GM18508 (cell line): ENCODE measurements around the gene SV2B.
"Not testable (repeated sequence)": the region's sequence is repeated elsewhere in the genome, so short reads cannot be mapped to it uniquely, and the experiment has no call there.

Experiments
- ATAC-seq: cut with Tn5 transposase; IDR thresholded peaks from one replicate; pipeline ENCODE4 v1.9.1; 2021; ENCODE audit warnings: moderate number of reproducible peaks; ENCODE audit not compliant: insufficient read depth, unreplicated experiment

SV2B gene, protein sequence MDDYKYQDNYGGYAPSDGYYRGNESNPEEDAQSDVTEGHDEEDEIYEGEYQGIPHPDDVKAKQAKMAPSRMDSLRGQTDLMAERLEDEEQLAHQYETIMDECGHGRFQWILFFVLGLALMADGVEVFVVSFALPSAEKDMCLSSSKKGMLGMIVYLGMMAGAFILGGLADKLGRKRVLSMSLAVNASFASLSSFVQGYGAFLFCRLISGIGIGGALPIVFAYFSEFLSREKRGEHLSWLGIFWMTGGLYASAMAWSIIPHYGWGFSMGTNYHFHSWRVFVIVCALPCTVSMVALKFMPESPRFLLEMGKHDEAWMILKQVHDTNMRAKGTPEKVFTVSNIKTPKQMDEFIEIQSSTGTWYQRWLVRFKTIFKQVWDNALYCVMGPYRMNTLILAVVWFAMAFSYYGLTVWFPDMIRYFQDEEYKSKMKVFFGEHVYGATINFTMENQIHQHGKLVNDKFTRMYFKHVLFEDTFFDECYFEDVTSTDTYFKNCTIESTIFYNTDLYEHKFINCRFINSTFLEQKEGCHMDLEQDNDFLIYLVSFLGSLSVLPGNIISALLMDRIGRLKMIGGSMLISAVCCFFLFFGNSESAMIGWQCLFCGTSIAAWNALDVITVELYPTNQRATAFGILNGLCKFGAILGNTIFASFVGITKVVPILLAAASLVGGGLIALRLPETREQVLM

DNA sequence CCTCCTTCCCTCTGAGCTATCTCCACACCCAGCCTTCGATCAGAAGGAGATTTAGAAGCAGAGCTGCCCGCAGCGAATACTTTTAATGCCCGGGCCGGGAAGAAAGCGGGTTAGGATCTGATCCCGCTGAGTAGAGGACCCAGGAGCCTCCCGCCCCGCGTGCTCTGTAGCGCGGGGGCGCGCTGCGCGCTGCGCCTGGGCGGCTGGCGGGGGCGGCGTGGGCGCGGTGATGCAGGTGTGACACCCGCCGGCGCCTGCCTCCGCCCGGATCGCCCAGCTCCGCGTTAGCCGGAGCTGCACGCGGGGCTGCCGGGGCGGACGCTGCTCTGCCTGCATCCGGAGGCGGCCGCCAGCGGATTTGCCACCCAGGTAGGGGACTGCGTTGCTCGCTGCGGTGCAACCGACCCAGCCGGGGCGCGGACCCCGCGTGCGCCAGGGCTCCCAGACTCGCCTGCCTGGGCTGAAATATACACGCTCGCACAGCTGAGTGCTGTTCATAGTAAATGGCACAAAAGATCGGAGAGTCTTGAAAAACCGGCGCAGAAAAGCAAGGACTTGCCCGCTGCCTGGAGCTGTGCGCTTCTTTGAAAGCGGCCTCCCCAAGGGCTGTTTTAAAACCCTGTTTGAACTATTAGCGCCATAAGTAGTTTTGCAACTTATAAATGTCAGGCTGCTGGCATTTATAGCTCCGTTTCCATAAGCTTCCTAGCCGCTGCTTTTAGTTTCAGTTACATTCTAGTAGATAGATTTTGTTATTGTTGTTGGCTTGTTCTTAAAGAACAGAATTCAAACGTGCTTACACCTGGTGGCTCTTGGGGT, at the start of gene SV2B:
Gene SV2B, plus strand, starts transcription at position 263 of the 819 bp plus-strand sequence. CDS start 126,007 bp downstream, outside the sequence.
- no peak for ATAC-seq

DNA sequence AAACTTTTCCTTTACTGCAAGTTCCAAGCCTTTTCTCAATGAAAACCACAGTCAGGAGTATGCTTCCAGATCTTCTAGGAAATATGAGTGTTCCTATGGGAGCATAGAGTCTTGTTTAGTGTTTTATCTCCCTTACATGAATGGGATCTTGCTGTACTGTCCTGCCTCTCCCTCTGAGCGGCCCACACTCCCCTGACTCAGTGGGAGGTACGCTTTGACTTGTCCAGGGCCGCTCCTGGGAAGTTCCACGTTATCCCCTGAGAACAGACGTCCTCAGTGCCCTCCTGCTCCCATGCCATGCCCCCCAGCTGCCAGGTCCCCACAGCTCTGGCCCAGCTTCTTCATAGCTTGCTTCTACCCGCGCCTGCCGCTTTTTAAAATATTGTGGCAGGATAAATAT, 48.8 kb upstream of the SV2B start:
- ATAC-seq = no peak

DNA sequence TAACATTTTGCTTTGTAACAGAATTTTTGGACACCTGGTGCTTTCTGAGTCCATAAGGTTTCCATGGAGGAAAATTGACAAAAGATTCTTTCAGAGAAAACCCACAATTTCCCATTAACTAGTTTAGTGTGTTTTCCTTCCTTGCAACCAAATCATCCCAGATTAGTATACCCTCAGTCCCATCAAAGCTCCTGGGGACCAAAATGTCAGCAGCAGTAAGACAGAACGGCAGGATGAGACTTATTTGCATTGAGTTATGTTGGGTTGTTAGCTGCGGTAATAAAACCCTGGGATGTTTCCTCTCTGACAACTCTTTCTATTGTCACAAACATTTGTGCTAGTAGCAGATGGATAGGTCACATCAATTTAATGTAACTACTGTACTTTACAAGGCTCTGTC, 45.2 kb upstream of the SV2B start:
- no peak for ATAC-seq

DNA sequence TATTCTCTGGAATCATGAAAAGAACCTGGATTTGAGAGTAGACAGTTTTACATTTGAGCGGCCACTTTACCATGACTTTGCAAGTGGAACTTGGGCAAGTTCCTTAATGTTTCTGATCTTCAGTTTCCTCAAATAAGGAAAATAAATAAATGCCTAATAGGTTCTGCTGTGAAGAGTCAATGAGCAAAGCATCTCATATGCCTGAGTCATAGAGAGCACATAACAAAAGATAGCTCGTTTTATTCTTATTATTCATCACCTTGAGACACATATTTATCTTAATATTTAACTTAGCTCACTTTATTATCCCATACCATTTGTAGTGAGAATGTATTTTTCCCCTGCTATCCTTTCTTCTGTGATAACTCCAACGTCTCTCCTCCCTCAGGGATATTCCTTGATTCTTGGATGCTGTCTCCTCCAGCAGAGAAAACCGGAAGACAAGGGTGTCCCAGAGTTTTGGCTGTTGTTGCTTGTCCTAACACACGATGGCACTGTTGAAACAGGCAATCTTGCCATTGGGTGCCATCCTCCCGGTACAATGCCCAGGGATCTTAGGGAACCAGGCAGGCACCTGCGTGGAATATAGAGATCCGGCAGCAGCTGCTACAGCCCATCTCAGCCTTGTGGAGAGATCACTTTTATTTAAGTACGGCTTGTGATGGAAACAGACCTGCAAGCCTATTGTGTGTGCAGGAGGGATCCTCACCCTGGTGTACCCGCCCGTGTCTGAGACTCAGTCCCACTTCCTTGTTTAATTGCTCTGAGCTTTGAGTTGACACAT, 44.3 kb upstream of the SV2B start:
- ATAC-seq = no peak

DNA sequence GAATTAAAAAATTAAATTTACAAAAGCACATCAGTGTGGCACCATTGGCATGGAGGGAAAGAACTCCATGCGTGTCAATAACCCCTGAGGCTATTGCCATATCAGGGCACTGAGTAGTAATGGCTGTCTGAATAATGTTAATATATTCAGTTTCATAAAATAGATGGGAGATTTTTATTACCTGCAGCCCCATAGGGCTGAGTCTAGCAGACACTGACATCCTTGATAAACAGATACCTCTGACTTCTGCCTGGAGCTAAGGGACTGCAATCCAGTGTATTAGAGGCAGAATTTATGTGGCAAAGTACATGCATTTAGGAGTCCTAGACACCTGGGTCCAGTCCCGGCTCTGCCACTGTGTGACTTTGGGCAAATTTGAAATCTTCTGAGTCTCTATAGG, 38.8 kb upstream of the SV2B start:
- no peak for ATAC-seq

DNA sequence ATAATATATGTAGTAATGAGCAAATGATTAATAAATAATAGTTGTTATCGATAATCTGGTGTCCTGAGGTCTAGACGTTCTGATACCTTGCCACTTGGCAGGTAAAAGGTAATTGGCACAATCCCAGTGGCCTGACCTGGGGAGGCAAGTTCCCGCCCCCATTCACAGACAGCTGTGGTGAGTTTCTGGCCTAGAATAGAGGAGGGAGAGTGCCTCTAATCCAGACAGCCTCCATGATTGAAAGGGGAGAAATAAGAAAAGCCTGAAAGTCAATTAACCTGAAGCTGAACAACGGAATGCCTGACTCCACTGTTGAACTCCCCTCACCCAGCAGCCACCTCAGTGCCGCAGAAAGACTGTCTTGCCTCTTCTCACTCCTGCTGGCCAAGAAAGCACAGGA, 38.1 kb upstream of the SV2B start:
- ATAC-seq = no peak

DNA sequence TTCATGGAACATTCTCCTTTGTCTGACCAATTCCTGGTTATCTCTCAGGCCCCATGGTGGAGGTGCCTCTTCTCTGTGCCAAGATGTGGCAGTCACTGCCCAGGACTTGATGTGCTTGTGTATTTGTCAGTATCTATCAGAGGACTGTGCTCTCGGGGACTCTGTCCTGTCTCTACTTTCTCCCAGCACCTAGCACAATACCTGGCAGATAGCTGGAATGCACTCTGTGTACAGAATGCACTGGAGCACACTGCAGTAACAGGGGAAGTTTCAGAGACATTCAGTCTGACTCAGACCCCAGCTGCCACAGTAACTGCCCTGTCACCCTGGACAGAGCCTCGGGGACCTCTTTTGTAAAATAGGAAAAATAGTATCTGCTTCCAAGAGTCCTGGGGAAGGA, 34.6 kb upstream of the SV2B start:
- ATAC-seq = no peak

DNA sequence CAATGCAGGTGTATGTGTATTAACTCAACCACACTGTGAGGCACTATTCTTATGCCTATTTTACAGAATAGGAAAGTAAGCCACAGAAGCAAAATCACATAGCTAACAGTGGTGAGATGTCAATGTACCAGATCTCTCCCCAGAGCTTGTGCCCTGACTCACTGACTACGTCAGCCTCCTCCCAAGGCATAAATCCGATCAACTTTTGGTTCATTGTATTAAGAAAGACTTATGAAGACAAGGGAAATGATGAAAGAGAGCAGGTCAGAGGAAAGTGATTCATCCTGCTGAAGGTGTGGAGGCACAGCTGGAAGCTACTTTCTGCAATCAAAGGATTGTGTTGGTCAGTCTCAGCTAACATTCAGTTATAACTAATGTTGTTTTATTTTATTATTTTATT, 33.0 kb upstream of the SV2B start:
- no peak for ATAC-seq

DNA sequence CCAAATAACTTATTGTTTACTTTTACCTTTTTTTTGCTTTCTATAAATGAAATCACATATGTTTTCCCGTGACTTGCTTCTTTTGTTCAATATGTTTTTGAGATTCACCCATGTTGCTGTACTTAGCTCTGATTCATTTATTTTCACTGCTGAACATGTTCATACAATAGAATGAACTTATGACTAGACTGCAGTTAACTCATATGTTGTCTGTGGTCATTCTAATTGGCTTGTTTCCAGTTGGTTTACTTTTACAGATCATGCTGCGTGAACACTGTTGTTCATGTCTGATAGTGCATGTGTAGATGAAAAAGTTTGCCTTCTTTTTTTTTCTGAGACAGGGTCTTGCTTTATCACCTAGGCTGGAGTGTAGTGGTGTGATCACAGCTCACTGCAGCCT, 31.6 kb upstream of the SV2B start:
- no peak for ATAC-seq

DNA sequence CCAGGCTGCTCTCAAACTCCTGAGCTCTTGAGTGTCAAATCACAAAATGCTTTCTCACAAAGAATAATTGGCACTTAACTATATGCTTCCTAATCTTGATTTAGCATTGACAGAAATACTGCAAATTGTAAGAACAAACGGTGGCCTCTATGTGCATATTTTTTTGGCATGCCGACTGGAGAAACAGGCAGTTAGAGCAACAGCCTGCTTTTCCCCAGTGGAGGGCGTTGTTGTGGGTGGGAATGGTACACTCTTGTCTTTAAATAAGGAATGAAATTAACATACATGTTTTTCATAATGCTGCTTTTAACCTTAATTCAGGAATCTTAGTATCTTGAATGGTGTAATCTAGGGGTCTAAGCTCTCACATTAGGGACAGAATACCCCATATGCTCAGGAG, 31.1 kb upstream of the SV2B start:
- no peak for ATAC-seq

DNA sequence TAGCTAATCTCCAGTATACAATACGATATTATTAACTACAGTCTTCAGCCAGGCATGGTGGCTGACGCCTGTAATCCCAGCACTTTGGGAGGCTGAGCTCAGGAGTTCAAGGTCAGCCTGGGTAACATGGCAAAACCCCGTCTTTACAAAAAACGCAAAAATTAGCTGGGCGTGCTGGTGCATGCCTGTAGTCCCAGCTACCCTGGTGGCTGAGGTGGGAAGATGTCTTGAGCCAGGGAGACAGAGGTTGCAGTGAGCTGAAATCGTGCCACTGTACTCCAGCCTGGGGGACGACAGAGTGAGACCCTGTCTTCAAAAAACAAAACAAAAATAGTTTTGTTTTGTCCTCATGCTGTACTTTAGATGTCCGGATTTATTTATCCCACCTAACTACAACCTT, 29.2 kb upstream of the SV2B start:
- ATAC-seq = no peak

DNA sequence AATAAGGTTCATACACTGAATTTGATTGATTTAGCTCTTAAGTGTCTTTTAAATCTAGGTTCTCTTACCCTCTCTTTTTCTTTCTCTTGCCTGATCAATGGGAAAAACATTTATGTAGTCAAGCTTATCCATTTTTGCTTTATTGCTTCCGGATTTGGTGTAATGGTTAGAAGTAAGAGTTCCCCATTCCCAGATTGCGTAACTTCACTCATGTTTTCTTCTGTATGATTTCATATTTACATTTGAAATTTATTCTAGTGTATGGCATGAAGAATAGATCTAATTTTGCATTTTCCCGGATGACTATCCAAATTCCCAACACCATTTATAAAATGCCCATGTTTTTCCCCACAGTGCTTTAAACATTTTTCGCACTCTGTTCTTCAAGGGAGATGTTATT, 27.9 kb upstream of the SV2B start:
- no peak for ATAC-seq

DNA sequence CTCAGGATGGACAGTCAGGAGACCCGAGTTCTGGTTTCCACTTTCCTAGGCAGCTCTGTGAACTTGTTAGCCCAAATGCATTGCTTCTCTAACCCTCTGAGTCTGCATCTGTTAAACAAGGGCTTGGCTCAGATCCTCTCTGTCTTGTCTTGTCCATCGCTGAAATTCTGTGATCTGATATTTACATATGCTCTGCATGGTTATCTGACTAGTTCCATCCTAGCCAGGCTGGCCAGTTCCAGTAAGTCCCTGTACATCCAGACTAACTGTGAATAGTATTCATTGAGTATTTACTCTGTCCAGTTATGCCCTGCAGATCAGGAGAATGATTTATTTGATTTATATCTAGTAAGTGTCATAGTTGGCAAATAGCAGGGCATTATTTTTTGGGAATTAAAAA, 27.0 kb upstream of the SV2B start:
- no peak for ATAC-seq

DNA sequence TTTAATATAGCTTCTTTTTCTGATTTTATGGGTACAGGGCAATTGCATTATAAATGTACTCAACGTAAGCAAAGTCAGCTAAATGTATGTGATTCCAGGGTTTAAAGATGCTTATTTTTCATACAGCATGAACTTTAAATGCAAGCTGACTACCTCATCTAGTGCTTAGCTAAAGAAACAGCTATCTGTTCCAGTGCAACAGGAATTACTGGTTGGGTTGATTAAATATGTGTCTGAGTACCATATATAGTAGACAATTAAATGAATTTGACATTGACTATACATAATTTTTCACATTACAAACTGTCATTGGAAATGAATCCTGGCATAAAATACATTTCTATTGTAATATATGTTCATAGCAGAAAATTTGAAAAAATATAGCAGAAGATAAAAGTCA, 26.3 kb upstream of the SV2B start:
- no peak for ATAC-seq

DNA sequence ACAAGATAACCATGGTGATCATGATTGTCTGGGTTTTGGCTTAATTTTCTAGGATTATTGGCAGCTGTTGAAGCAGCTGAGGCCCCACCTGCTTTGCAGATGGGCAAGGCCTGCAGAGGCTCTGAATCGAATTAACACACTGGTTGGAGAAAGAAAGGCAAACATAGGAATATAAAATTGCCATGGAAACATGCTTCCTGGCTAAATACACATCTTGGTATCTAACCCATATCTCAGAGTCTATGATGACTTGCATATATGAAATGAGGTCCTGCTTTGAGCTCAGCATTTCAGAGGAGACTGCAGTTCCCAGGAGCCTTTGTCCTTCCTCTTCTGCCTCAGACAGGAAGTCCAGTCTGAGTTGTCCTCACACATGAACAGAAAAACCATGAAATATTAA, 24.3 kb upstream of the SV2B start:
- ATAC-seq = no peak

DNA sequence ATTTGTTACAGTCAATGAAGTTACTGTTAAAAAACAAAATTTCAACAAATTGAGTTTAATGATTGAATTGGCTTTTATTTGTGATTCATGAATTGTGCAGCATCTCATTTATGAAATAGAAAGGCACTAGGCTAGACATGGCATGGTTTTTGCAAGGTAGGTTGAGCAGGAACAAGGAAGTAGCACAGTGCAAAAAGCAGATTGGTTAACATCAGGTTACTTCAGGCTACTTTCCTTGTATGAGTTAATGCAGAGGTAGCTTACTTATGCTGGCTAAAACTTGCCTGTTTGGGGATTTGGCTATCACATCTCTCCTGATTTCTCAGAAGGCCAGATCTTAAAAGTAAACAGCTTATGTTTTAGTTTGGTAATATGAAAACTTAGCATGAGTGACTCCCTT, 23.0 kb upstream of the SV2B start:
- ATAC-seq = no peak

DNA sequence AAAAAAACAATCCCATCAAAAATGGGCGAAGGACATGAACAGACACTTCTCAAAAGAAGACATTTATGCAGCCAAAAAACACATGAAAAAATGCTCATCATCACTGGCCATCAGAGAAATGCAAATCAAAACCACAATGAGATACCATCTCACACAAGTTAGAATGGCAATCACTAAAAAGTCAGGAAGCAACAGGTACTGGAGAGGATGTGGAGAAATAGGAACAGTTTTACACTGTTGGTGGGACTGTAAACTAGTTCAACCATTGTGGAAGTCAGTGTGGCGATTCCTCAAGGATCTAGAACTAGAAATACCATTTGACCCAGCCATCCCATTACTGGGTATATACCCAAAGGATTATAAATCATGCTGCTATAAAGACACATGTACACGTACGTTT, 6.2 kb upstream of the SV2B start:
- not testable (repeated sequence) for ATAC-seq

DNA sequence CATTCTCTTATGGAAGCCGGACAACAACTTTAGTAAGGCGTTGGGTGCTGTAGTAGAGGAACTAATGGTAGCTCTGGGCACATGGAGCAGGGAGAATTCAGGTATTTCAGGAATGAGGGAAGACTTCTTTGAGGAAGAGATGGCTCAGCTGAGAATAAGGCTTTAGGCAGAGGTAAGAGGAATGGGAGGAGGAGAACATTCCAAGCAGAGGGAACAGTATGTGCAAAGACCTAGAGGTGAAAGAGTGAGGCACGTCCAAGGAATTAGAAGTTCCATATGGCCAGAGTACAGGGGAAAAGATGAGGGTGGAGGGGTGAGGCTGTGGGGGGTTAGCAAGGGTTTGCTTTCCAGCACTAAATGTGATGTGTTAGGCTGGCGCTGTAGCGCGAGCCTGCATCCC, 1.6 kb upstream of the SV2B start:
- ATAC-seq = no peak

DNA sequence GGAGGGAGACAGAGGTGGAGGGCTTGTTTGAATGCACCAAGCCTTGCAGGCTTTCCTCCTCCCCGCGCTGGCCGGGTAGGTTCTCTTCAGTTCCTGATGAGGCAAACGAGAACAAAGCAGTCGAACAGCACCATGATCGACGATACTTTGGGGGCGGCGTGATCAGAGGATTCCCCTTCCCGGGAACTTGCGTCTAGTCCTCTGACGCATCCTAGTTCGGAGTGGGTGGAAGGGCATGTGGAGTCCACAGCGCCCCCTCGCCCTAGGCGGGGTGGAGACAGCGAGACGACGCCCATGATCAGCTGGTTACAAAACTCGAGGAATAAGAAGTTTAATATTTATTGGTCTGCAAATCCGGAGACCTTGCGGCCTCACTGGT, 452 bp upstream of the SV2B start:
- ATAC-seq = no peak

DNA sequence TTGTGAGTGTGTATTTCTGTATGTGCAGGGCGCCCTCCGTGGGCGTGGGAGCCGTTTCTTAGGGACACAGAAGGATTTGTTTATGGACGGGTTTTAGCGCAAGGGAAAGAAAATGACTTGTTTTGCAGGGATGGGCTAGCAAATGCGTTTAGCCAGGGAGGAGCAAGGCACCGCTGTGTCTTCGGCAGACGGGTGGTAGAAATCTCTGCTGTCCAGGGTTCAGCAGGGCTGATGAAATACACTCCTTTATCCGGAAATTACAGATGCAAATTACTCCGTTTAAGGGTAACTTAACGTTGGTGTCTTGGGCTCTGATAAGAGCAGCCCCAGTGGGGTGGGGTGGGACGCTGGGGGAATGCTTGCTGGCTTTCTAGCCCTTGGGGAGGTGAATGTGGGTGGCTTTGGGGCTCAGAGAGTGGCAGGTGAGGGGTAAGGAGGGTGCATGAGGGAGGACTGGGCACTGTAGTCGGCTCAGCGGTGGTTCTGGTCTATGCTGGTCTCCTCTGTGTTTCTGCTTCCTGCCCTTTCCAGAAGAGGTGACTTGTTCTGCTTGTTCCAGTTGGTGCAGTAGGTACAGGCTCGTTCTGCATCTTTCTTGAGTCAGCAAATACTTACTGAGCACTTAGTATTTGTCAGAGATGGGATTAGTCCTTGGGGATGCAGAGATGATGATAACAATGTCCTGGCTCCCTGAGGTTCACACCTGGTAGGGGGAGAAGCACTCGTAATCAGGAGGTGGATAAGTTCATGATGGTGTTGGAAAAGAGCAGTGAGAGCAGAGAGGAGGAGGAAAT, 954 bp downstream of the SV2B start:
- no peak for ATAC-seq
